ENCODE data around the gene RBM33. TPM values are rescaled to one million over a fixed set of nuclear protein-coding genes. Genes with fewer than 3 reads are reported as not detected.

RBM33 gene
- total RNA-seq, 2 experiments from 2014 or later = 73.7 to 84.8 TPM

DNA sequence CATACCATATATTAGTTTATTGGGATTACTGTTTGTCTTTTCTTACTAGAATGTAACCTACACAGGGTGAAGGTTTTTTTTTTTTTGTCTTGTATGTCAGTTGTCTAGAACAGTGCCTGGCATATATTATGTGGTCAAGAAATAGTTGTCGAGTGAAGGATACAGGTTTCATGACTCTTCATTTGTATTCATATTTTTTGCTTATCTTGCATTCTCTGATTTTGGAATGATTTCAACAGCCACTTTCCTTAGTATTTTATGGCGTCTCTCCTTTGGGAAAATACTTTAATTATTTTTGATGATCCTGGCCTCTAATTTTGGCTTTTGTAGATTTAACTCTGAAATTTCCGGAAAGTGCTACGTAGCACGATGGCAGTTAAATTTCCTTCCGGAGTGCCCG, 12.4 kb downstream of the RBM33 start:
- no peaks in the 10 kb centered on the region for H3K9me3 Mint-ChIP-seq
- ATAC-seq (no peak), DNase-seq (no peak)
- intact Hi-C loops (cut with micrococcal nuclease) = loop anchor here (10.0 kb wide), 1 partner anchor 48 kb away; no protein-coding TSS in a partner anchor
- H3K36me3 Mint-ChIP-seq (ENCODE audit: low read depth) = peaks cover 26% of the 10 kb centered on the region
- H3K27me3 Mint-ChIP-seq = no peaks in the 10 kb centered on the region
- peak overlapping the region; percentile 38 for H3K27ac Mint-ChIP-seq
- ChIA-PET CTCF (interaction anchor here (0.7 to 1.2 kb wide), 3 partner anchors 22 to 58 kb away, joined by 3 to 4 read pairs (median 3); no protein-coding TSS in a partner anchor), POLR2A (interaction anchor here (0.8 to 1.5 kb wide), 3 partner anchors 12 to 107 kb away, joined by 3 read pairs; partner anchors contain the start of gene RBM33)
- peaks cover 81% of the 10 kb centered on the region for H3K4me1 Mint-ChIP-seq (ENCODE audit: low read depth)
- TF ChIP-seq, protein P1, sequence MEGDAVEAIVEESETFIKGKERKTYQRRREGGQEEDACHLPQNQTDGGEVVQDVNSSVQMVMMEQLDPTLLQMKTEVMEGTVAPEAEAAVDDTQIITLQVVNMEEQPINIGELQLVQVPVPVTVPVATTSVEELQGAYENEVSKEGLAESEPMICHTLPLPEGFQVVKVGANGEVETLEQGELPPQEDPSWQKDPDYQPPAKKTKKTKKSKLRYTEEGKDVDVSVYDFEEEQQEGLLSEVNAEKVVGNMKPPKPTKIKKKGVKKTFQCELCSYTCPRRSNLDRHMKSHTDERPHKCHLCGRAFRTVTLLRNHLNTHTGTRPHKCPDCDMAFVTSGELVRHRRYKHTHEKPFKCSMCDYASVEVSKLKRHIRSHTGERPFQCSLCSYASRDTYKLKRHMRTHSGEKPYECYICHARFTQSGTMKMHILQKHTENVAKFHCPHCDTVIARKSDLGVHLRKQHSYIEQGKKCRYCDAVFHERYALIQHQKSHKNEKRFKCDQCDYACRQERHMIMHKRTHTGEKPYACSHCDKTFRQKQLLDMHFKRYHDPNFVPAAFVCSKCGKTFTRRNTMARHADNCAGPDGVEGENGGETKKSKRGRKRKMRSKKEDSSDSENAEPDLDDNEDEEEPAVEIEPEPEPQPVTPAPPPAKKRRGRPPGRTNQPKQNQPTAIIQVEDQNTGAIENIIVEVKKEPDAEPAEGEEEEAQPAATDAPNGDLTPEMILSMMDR (IDR thresholded peaks at IDR 0.05) = no peak
- no peak overlapping the region for H3K4me3 Mint-ChIP-seq

DNA sequence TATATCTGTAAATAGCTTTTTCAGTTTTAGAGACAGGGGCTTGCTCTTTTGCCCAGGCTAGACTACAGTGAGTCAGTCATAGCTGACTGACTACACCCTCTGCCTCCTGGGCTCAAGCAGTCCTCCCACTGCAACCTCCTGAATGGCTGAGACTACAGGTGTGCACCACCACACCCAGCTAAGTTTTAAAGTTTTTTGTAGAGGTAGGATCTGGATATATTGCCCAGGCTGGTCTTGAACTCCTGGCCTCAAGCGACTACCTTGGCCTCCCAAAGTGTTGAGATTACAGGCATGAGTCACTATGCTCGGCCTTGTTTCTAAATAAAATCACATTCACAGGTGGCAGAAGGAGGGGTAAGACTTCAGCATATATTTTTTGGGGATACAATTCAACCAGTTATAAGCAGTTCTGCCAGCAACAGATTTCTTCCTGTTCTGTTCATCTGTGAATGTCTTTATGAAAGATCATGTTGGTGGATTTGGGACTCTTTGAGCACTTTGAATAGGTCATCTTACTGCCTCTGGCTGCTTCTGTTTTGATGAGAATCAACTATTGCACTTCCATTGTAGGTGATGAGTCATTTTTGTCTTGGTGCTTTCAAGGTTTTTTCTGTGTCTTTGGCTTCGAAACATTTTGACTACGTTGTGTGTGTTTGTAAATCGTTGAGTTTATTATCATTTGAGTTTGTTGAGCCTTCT, 15.7 kb downstream of the RBM33 start:
- CTCF ChIA-PET = interaction anchor here (1.3 kb wide), 1 partner anchor 61 kb away, joined by 3 read pairs; no protein-coding TSS in a partner anchor
- no peak for DNase-seq
- peaks cover 25% of the 10 kb centered on the region for H3K36me3 Mint-ChIP-seq (ENCODE audit: low read depth)
- TF ChIP-seq, protein P1 (IDR thresholded peaks at IDR 0.05) = no peak
- intact Hi-C loops (cut with micrococcal nuclease) = no loop called here
- H3K27ac Mint-ChIP-seq = peak overlapping the region; percentile 91
- H3K9me3 Mint-ChIP-seq = no peaks in the 10 kb centered on the region
- peaks cover 78% of the 10 kb centered on the region for H3K4me1 Mint-ChIP-seq (ENCODE audit: low read depth)
- H3K4me3 Mint-ChIP-seq = peak overlapping the region; percentile 39
- no peaks in the 10 kb centered on the region for H3K27me3 Mint-ChIP-seq
- POLR2A ChIA-PET = interaction anchor here (0.8 to 2.0 kb wide), 3 partner anchors 10 to 20 kb away, joined by 3 to 9 read pairs (median 4); partner anchors contain the start of gene RBM33
- ATAC-seq = peak; percentile 81

DNA sequence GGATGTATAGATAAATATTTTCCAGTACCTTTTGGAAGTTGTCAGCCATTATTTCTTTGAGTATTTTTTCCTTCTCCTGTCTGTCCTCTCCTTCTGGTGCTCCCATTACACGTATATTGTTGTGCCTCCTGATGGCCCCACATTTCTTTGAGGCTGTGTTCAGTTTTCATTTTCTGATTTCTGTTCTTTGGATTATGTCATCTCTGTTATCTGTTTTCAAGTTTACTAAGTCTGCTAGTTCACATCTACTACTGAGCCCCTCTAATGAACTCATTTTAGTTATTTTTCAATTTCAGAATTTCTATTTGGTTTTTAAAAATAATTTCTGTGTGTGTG, 16.3 kb downstream of the RBM33 start:
- Mint-ChIP-seq H3K27me3 (no peaks in the 10 kb centered on the region), H3K27ac (peak overlapping the region; percentile 91), H3K4me1 (ENCODE audit: low read depth) (peaks cover 81% of the 10 kb centered on the region), H3K9me3 (no peaks in the 10 kb centered on the region), H3K4me3 (peak overlapping the region; percentile 39), H3K36me3 (ENCODE audit: low read depth) (peaks cover 30% of the 10 kb centered on the region)
- ChIA-PET POLR2A (no interaction called here), CTCF (no interaction called here)
- TF ChIP-seq, protein P1 (IDR thresholded peaks at IDR 0.05) = no peak
- ATAC-seq (peak; percentile 57), DNase-seq (no peak)
- intact Hi-C loops (cut with micrococcal nuclease) = no loop called here

- no peak for DNase-seq
- ChIA-PET CTCF (interaction anchor here (2.3 kb wide), 1 partner anchor 64 kb away, joined by 9 read pairs; no protein-coding TSS in a partner anchor), POLR2A (interaction anchor here (0.7 to 1.0 kb wide), 3 partner anchors 18 to 197 kb away, joined by 3 to 4 read pairs (median 4); partner anchors contain the start of gene RBM33)
- TF ChIP-seq, protein P1 (IDR thresholded peaks at IDR 0.05) = no peak
- Mint-ChIP-seq H3K9me3 (no peaks in the 10 kb centered on the region), H3K36me3 (ENCODE audit: low read depth) (peaks cover 31% of the 10 kb centered on the region), H3K27ac (no peak overlapping the region), H3K4me1 (ENCODE audit: low read depth) (peaks cover 81% of the 10 kb centered on the region), H3K4me3 (no peak overlapping the region), H3K27me3 (no peaks in the 10 kb centered on the region)
- no peak for ATAC-seq
- intact Hi-C loops (cut with micrococcal nuclease) = no loop called here
Measured at GRCh38 chr7:155662343-155663043, 18.0 kb downstream of the RBM33 start.
